DOHH2 (cell line): ENCODE results near the gene ATP9B.

Source experiments
- CTCF ChIP-seq: fragments of 200-600 bp; sonication (generic); IDR thresholded peaks from one replicate; pipeline ENCODE4 v1.5.1; 2014; ENCODE audit warnings: antibody characterized with exemption, mild to moderate bottlenecking, low read depth, low read length; ENCODE audit not compliant: poor library complexity, severe bottlenecking
- EZH2phosphoT487 ChIP-seq: fragments of 200-600 bp; sonication (generic); IDR thresholded peaks from 2 replicates; pipeline ENCODE4 v1.6.1; 2017; ENCODE audit warnings: borderline replicate concordance, mild to moderate bottlenecking, antibody characterized with exemption, low read length, moderate library complexity, mixed read lengths

- TF ChIP-seq CTCF: no peak
- no peak for TF ChIP-seq EZH2phosphoT487
Observed at GRCh38 chr18:79104137-79104536, 34.9 kb downstream of the ATP9B start.
